Ramos (cell line): ENCODE measurements around the gene TEK.

ENCODE experiments used
- in situ Hi-C: fragments of 300-500 bp; cut with MboI; formaldehyde crosslinking; loops from one replicate; pipeline ENCODE4 v1.14.3; 2022; ENCODE audit warnings: low sequenced_read_pairs; ENCODE audit not compliant: unreplicated experiment

The TEK gene

DNA sequence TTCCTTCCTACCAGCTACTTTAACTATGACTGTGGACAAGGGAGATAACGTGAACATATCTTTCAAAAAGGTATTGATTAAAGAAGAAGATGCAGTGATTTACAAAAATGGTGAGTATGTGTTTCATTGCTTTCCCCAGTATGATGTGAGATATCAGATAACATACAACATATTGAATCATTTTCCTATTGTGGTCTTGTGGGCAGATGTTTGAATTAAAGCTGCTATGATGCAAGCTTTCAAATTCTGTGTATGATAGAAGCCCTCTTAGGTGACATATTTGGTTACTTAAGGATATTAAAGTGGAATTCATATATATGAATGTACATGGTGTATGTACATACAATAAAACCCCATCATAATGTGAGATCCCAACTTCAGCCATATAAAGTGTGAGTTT lies 59.5 kb downstream of the TEK start:
- in situ Hi-C loops = no loop called here

DNA sequence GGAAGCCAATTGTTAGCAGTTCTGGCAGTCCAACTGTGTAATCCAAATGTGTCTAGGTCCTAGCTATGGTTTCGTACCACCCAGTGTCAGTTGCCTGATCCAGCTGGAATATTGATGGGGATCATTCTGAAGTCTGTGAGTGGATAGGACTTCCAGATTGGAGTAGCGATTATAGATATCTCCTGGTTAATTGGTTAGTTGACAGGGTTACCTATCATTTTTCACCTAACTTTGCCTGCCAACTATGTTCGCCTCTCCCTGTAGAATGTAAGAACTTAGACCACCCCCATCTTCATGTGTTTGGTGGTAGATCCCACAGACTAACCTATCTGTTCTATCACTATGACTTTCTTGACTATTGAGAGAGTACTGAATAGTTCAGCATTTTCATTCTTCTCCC lies 59.9 kb downstream of the TEK start:
- in situ Hi-C loops = no loop called here

DNA sequence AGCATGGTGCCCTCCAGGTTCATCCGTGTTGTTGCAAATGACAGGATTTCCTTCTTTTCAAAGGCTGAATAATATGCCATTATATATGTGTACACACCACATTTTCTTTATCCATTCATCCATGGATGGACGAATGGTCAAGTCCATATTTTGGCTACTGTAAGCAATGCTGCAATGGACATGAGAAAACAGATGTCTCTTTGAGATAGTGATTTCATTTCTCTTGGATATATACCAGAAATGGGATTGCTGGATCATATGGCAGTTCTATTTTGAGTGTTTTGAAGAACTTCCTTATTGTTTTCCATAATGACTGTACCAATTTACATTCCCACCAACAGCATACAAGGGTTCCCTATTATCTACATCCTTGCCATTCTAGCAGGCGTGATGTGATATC lies 67.9 kb downstream of the TEK start:
- in situ Hi-C loops = no loop called here

DNA sequence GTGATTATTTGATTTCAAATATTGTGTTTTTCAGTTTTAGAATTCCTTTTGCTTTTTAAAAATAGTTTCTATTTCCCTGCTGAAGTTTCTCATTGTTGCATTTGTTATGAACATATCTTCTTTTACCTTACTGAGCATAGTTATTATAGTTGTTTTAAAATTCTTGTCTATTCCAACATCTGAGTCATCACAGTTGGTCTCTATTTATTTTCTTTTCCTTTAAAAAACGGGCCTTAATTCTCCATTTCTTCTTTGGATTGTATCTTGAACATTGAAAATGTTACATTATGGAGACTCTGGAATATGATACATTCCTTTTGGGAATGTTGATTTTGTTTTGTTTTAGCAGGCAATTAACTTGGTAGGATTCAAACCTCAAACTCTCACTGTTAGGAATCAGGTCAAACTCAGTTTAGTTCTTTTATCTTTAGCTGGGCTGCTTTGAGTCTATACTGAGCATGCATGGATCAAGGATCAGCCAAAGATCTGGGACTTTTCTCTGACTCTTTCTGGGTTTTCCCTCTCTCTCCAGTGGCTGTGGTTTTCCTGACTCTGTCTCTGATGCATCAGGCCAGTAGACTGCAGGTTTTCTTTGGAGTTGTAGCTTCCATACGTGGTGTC lies 70.3 kb downstream of the TEK start:
- in situ Hi-C loops = no loop called here

DNA sequence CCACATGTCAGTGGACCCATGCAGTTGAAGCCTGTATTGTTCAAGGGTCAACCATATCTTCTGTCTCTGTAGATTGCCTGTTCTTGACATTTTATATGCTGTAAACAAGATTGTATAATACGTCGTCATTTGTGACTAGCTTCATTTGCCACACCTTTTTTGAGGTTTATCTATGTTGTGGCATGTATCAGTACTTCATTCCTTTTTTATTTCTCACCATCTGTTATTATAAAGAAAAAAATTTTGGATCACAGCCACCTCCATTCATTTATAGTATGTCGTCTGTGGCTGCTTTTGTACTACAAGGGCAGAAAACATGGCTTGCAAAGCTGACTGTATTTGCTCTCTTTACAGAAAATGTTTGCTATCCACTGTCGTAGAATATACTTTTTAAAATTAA lies 72.4 kb downstream of the TEK start:
- in situ Hi-C loops = no loop called here

DNA sequence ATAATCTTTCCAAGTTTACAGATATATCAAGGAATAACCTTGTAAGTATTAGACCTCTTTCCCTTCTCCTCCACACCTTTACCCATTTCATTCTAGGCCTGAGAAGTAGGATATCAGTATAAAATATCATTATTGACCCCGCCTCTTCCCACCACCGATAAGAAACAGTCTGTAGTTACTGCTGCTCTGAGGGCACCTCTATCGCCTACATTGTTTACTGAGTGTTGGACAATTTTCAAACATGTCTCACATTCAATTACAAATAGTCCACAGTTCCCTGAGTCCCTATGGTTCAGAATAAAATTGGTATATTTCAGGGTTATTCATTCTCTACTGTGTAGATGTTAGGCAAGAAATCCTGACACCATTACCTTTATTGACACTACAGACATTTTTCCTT lies 73.4 kb downstream of the TEK start:
- in situ Hi-C loops = no loop called here

DNA sequence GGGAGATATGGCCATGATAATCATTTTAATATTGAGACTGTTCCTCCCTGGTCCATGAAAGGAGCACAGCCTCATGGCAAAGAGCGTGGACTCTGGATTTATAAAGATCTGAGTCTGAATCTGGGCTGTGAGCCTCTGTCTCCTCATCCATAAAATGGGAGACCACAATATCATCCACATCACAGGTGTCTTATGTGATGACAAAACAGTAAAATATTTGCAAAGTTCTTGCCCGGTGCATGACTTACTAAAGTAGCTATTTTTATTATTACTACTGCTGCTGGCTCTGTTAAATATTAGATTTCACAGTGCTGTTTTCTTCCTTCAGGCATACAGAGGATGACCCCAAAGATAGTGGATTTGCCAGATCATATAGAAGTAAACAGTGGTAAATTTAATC lies 74.1 kb downstream of the TEK start:
- in situ Hi-C loops = no loop called here

DNA sequence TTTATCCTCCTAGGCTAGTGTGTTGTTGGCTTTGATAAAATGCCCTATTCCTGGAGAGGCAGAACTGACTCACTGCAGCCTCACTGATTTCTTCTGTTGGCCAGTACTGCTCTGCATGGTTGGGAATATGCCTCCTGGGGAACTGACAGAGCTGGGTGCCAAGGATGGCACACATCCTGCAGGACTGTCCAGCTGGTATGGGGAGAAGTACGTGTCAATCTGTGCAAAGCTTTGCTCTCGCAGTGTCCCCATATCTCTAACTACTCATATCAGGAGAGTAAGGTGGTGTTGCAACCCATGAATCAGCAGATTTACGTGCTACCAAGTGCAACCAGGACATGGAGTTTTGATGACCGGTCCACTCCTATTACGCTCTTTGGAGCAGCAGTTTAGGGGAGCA lies 74.7 kb downstream of the TEK start:
- in situ Hi-C loops = no loop called here

DNA sequence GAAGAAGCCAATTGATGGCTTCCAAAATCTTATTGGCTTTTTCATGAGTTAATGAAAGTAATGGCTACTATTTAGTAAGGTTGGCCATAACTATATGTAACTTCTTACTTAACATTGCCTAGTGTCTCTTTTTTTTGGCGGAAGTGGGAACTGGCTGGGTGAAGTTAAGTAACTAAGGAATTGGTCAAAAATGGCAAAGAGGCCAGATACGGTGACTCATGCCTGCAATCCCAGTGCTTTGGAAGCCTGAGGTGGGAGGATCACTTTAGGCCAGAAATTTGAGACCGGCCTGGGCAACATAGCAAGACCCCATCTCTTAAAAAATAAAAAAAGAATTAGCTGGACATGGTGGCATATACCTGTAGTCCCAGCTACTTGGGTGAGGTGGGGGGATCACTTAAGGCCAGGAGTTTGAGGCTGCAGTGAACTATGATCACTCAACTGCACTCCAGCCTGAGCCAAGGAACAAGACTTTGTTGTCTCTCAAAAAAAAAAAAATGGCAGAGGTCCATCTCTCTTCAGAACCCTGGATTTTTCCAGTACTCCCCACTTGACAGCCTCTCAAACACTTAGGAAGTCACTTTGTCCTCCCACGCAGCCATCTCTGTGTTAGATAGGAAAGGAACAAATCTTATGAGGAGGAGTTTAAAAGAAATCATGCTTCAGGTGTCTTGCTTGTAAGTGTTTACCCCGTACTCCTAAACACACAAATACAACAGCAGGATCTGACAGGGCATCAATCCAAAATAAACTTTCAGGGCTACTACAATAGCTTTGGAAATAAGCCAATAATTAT lies 75.7 kb downstream of the TEK start:
- in situ Hi-C loops = no loop called here

DNA sequence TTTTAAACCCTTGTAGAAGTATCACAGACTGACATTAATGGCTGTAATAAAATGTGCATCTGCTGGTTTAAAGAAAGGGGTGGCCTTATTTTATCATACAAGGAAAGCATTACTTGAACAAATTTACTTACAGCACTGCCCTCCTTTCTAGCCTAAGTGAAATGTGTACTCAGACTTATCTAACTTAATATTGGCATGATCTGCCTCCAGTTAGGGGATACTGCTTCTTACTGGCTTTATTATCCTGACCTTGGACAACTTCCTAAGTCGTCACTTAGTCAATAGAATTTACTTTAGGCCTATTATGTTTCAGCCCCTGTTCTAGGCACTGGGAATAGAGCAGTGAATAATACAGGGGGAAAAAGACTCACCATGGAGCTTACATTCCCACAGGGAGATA lies 79.4 kb downstream of the TEK start:
- in situ Hi-C loops = no loop called here

DNA sequence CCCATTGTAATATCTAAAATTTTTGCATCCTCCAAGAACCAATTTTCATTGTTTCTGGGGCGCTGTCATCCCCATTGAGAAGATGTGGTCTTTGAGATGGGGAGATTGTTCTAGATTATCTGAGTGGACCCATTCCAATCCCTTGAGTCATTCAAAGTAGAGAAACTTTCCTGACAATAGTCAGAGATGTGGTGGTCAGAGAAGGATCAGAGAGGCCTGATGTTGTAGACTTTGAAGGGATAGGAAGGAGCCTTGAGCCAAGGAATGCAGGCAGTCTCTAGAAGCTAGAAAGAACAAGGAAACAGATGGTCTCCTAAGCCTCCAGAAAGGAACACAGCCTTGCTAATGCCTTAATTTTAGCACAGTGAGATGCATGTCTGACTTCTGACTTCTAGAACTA lies 80.4 kb downstream of the TEK start:
- in situ Hi-C loops = no loop called here

DNA sequence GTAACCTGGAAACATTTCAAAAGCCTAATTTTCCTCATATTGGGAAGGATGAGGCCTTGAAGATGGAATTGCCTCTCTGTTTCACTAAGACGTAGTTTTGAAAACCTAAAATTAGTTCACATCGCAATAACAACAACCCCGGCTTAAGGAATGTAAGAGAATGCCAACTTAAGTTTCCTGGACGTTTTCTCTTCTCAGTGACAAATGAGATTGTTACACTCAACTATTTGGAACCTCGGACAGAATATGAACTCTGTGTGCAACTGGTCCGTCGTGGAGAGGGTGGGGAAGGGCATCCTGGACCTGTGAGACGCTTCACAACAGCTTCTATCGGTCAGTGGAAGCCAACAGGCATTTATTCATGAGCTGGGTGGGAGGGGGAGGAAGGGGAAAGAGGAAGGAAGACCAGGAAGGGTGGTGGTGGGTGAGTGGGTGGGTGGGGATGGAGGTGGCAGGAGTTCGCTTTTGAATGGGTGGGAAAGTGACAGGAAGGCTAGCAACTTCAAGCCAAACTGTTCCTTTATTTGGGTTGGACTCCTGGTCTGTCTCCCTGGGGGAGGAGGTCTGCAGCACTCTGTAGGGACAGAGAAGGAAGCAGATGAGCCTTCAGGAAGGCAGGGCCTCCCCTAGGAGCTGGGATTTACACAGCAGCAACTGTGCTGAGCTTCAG lies 83.4 kb downstream of the TEK start:
- in situ Hi-C loops = no loop called here

DNA sequence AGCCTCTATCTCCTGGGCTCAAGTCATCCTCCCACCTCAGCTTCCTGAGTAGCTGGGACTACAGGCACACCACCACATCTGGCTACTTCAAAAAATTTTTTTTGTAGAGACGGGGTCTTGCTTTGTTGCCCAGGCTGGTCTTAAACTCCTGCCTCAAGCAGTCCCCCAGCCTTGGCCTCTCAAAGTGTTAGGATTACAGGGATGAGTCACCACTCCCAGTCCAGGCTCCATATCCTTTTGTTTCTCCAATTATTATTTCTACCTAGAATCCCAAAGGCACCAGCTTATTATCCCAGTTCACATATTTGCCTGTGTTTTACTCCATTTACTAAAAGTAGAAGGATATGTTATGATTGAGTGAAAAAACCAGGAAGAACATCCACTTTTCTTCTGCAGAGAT lies 84.9 kb downstream of the TEK start:
- in situ Hi-C loops = no loop called here

DNA sequence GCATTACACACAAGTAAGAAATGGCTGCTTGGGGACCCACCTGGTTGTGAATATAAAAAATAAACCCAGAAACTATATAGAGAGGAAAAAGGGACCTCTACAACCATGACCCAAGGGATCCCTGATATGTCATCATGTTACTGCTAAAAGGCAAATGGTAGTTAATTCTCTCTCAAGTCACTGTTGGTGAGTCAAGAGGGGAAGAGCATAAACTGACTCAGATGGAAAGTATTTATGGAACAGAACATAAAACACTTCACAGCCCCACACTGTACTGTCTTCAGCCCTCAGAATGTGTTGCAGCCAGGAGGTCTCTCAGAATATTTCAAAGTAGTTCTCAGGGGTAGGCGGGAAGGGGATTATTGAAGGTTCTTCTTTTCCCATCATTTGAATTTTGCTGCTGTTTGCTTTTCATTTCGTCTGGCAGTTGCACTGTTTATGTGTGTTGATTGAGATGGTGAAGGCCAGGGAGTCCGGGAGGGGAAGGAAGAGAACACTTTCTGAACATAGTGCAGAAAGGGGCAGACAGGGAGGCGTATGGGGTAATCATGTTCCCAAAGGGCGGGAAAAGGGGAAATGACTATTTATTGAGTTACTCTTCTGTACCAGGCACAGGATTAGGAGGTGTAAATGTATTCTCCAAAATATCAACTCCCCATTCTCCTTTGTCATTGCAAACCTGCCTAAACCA lies 85.5 kb downstream of the TEK start:
- in situ Hi-C loops = no loop called here

DNA sequence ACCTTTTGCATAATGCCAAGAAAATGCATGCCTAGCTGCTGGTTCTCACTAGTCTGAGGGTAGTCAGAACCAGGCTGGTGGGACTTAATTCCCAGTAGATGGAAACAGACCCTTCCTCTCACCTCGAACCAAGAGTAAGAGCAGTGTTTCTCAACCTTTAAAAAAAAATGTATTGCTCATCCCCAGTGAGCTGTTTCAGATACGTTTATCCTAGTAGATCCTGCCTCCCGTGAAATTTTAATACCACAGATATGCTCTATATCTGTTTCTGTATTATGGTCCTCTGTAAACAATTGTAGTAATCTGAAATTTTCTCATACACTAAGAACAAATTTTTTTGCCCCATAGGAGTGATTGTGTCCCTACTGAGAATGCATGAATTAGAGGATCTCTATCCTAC lies 86.2 kb downstream of the TEK start:
- in situ Hi-C loops = no loop called here

DNA sequence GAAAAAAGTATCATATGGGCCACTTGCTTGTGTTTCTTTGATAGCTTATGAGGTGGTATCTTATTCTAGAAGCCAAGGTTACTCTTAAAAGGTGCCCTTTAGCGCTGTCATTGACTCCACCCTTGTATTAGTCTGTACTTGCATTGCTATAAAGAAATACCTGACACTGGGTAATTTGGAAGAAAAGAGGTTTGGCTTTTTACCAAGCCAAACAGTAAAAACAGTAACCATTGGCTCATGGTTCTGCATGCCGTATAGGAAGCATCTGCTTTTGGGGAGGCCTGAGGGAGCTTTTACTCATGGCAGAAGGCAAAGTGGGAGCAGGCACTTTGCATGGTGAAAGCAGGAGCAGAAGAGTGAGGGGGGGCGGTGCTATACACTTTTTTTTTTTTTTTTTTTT lies 87.4 kb downstream of the TEK start:
- in situ Hi-C loops = no loop called here

DNA sequence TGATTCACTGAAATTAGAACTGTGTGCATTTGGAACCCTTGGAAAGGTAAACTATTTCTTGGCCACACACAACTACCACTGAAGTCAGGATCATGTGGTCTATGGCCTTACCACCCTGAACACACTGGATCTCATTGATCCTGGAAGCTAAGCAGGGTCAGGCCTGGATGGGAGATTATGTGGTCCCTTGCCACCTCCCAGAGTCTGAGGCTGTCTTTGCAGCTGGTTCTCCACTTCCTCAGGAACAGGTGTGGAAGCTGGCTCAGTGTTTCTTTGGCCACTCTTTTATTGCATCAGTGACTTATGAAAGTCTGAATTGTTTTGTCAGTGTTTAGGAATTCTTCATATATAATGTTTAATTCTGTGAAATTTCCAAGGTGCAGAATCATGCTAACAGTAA lies 89.2 kb downstream of the TEK start:
- in situ Hi-C loops = no loop called here

DNA sequence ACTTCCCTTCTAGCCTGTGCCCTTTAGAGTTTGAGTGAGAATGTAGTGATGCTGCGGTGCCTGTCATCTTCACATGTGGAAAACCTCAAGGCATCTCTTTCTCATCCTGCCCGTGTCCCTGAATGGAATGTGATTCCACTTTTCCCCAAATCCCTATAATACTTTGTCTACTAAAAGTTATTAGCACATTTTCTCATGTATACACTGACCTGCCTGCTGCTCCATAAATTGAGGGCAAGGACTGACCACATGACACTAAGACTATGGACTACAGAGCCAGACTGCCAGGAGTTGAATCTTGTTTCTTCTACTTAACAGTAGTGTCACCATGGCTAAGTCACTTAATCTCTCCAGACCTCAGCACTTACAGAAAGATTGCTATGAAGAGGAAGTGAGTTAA lies 93.0 kb downstream of the TEK start:
- in situ Hi-C loops = no loop called here

DNA sequence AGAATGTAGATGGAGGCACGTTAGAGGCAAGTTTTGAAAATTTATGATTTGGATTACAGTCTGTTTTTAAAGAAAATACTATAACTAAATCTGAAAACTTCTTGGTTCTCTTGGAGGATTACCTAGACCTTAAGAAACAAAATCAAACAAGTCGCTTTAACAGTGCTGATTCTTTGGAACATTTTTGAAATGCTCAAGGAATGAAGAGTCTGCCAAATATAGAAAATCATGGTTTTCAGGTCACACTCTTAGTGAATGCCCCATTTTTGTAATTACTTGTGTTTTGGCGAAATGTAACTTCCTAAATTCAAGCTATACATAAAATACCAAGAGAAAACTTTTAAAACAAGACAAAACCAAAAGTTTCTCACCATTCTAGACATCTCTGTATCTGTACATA lies 94.8 kb downstream of the TEK start:
- in situ Hi-C loops = no loop called here

DNA sequence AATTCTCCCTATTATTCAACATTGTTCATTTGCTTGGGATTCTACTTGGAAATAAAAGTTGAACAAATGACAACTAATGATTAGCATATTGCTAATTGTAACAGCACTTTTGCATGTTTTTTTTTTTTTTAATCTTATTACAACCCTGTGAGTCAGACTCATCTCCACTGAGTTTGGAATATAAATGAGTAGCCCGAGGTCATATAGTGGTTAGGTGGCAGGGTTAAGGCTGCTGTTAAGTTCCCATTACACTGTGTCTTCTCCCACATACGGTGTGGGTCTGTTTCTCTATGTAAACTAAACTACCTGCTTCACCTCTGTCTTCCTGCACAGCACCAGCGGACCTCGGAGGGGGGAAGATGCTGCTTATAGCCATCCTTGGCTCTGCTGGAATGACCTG lies 95.6 kb downstream of the TEK start:
- in situ Hi-C loops = no loop called here

DNA sequence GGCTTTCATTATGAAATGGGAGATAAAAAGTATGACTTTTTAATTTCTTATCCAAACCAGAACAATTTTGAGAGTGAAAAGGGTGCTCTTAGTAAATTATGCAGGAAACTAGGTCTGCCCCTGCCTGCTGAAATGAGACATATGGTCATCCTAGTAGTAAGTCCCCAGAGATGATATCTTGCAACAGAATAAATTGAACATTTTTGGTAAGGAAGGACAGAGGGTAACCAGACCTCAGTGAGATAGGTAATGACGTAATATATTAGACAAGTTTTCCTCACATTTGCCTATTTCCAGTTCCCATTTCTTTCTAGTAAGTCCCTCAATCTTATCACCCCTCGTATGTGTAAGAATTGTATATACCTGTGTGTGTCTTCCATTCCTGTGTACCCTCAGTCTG lies 96.2 kb downstream of the TEK start:
- in situ Hi-C loops = no loop called here
